Hepatocyte (in vitro differentiated cells): ENCODE data around the gene SLBP. TPM values are rescaled to one million over a fixed set of nuclear protein-coding genes. Genes with fewer than 3 reads are reported as not detected.

Experiments
- DNase-seq: peaks from one replicate; pipeline ENCODE4 v3.0.0-alpha.2; 2016; ENCODE audit warnings: low spot score
- H2AFZ ChIP-seq: fragments of 200-600 bp; sonication (generic); 2 replicates; pipeline ENCODE4 v1.6.0; 2016; ENCODE audit warnings: antibody characterized with exemption, mild to moderate bottlenecking
- H3K27ac ChIP-seq: fragments of 200-600 bp; sonication (generic); 2 replicates; pipeline ENCODE4 v1.5.1; 2016; ENCODE audit warnings: mild to moderate bottlenecking
- H3K27me3 ChIP-seq: fragments of 200-600 bp; sonication (generic); 2 replicates; pipeline ENCODE4 v1.6.1; 2016
- H3K36me3 ChIP-seq: fragments of 200-600 bp; sonication (generic); replicated peaks from 2 replicates; pipeline ENCODE4 v1.5.1; 2016; ENCODE audit warnings: low read depth; ENCODE audit not compliant: insufficient read depth
- H3K4me1 ChIP-seq: fragments of 200-600 bp; sonication (generic); 2 replicates; pipeline ENCODE4 v1.5.1; 2016; ENCODE audit warnings: mild to moderate bottlenecking, moderate library complexity; ENCODE audit not compliant: insufficient read depth
- H3K4me2 ChIP-seq: fragments of 200-600 bp; sonication (generic); 2 replicates; pipeline ENCODE4 v1.6.0; 2016
- H3K4me3 ChIP-seq: fragments of 200-600 bp; sonication (generic); 2 replicates; pipeline ENCODE4 v1.5.1; 2016; ENCODE audit warnings: mild to moderate bottlenecking
- H3K79me2 ChIP-seq: fragments of 200-600 bp; sonication (generic); 2 replicates; pipeline ENCODE4 v1.6.0; 2017; ENCODE audit warnings: mild to moderate bottlenecking
- H3K9me2 ChIP-seq: fragments of 200-600 bp; sonication (generic); replicated peaks from 2 replicates; pipeline ENCODE4 v1.6.0; 2017; ENCODE audit warnings: mild to moderate bottlenecking; ENCODE audit not compliant: insufficient read depth
- H3K9me3 ChIP-seq: fragments of 200-600 bp; sonication (generic); 2 replicates; pipeline ENCODE4 v1.5.1; 2016; ENCODE audit warnings: low read depth, mild to moderate bottlenecking
- H4K20me1 ChIP-seq: fragments of 200-600 bp; sonication (generic); 2 replicates; pipeline ENCODE4 v1.6.0; 2016; ENCODE audit warnings: mild to moderate bottlenecking; ENCODE audit not compliant: insufficient read depth, poor library complexity, severe bottlenecking
- EZH2 ChIP-seq: fragments of 200-600 bp; sonication (generic); IDR thresholded peaks from 2 replicates; pipeline ENCODE4 v1.6.1; 2016; ENCODE audit warnings: antibody characterized with exemption, mild to moderate bottlenecking, borderline replicate concordance
- EZH2phosphoT487 ChIP-seq: fragments of 200-600 bp; sonication (generic); IDR thresholded peaks from one replicate; pipeline ENCODE4 v1.6.1; 2018; ENCODE audit warnings: antibody characterized with exemption, mild to moderate bottlenecking, low read depth, moderate library complexity; ENCODE audit not compliant: unreplicated experiment, severe bottlenecking
- WGBS: methylation state at CpG from one replicate; pipeline ENCODE4 v1.1.6; 2016; ENCODE audit warnings: low lambda C conversion rate; ENCODE audit errors: missing lambda C conversion rate; 5-methylcytosine and 5-hydroxymethylcytosine counted together
- polyA plus RNA-seq: library from polyadenylated mRNA; unstranded; fragments of >200 nt; fragmentation: Nextera tagmentation; extraction: Ambion mirVana; gene quantifications from 2 replicates; pipeline ENCODE4 v1.2.1, GENCODE V29; 2016
- small RNA-seq: library from RNA; depleted of rRNA; stranded (forward); fragments of <200 nt; gene quantifications from one replicate; pipeline ENCODE3, GENCODE V24; 2014
- total RNA-seq: library from RNA; depleted of rRNA; stranded (reverse); fragments of >200 nt; gene quantifications from 2 replicates; pipeline ENCODE4 v1.2.3, GENCODE V29; 2014
- TF ChIP-seq, protein P1 (sequence below): fragments of 200-600 bp; sonication (generic); IDR thresholded peaks from 2 replicates; pipeline ENCODE4 v1.5.1; 2016; ENCODE audit warnings: antibody characterized with exemption, mild to moderate bottlenecking; ENCODE audit not compliant: poor library complexity

SLBP gene
- total and polyA plus RNA-seq, 2 experiments from 2014 or later, result 82.5 to 84.0 TPM

DNA sequence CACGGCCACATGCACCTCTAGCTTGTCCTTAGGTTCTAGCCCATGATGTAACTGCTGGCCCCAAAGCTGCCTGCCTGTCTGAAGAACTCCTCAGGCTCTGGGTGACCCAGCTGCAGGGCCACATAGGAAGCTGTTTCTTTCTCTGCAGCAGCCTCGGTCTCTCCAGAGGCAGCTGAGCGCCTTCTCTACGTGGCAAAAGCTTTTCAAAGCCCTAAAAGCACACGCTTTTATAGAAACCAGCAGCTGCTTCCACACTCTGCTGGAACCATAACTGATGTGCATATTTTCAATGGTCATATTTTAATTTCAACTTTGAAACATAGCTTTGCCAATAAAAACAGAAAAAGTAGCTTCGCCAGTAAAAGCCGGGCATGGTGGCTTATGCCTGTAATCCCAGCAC, 65.4 kb downstream of the SLBP start:
- no peaks in the 10 kb centered on the region for H3K9me3 ChIP-seq
- H3K36me3 ChIP-seq, result no peaks in the 10 kb centered on the region
- no peak overlapping the region for H3K4me3 ChIP-seq
- no peak overlapping the region for H3K4me2 ChIP-seq
- DNase-seq, result no peak
- peaks cover 9% of the 10 kb centered on the region for H3K4me1 ChIP-seq
- no peak for TF ChIP-seq EZH2
- no peak for TF ChIP-seq EZH2phosphoT487
- no peaks in the 10 kb centered on the region for H3K79me2 ChIP-seq
- no peak overlapping the region for H2AFZ ChIP-seq
- H3K27ac ChIP-seq, result no peak overlapping the region
- H3K9me2 ChIP-seq, result no peaks in the 10 kb centered on the region
- H4K20me1 ChIP-seq, result no peaks in the 10 kb centered on the region
- WGBS, result 83% methylated on average over 7 of the region's 7 CpGs
- no peaks in the 10 kb centered on the region for H3K27me3 ChIP-seq

DNA sequence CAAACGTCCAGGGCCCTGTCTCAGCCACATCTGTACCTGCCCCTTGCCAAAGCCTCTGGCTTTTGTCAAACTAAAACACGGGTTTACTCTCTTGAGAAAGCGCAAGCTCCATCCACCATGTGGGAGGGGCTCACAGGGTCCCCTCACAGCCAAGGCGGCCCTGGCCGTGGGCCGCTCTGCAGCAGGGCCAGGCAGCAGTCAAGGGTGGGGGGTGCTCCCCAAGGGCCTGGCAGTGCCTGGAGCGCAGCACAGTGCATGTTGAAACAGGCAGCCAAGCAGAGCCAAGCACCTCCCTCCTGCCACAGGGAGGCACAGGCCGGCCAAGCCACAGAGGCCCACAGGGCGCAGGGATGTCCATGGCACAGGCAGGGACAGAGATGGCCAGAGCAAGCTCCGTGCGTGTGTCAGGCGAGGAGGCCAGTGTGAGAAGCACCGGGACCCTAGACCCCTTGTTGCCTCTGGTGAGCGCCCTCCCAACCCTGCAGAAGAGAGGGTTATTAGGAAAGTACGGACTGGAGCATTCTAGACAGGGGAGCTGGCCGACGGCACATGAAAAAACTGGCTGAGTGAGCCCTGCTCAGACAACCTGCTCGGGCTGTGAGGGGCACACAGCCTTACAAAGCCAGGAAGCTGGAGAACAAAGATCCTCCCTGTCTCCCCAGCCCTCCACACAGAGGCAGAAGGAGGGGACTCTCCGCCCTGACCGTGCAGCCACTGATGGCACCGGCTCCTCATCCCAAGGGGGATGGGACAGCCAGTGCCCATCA, 67.0 kb downstream of the SLBP start:
- 44% methylated on average over 19 of the region's 21 CpGs for WGBS
- peaks cover 9% of the 10 kb centered on the region for H3K4me1 ChIP-seq
- H3K36me3 ChIP-seq, result no peaks in the 10 kb centered on the region
- H3K27me3 ChIP-seq, result no peaks in the 10 kb centered on the region
- no peaks in the 10 kb centered on the region for H3K9me3 ChIP-seq
- no peaks in the 10 kb centered on the region for H3K9me2 ChIP-seq
- peak; percentile 71 for DNase-seq
- H3K27ac ChIP-seq, result peak overlapping the region; percentile 48
- no peaks in the 10 kb centered on the region for H3K79me2 ChIP-seq
- no peaks in the 10 kb centered on the region for H4K20me1 ChIP-seq
- H3K4me3 ChIP-seq, result no peak overlapping the region
- H3K4me2 ChIP-seq, result peak overlapping the region; percentile 68
- TF ChIP-seq EZH2 (no peak), EZH2phosphoT487 (no peak)
- TF ChIP-seq, protein P1, sequence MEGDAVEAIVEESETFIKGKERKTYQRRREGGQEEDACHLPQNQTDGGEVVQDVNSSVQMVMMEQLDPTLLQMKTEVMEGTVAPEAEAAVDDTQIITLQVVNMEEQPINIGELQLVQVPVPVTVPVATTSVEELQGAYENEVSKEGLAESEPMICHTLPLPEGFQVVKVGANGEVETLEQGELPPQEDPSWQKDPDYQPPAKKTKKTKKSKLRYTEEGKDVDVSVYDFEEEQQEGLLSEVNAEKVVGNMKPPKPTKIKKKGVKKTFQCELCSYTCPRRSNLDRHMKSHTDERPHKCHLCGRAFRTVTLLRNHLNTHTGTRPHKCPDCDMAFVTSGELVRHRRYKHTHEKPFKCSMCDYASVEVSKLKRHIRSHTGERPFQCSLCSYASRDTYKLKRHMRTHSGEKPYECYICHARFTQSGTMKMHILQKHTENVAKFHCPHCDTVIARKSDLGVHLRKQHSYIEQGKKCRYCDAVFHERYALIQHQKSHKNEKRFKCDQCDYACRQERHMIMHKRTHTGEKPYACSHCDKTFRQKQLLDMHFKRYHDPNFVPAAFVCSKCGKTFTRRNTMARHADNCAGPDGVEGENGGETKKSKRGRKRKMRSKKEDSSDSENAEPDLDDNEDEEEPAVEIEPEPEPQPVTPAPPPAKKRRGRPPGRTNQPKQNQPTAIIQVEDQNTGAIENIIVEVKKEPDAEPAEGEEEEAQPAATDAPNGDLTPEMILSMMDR, result no peak
- peak overlapping the region; percentile 45 for H2AFZ ChIP-seq

DNA sequence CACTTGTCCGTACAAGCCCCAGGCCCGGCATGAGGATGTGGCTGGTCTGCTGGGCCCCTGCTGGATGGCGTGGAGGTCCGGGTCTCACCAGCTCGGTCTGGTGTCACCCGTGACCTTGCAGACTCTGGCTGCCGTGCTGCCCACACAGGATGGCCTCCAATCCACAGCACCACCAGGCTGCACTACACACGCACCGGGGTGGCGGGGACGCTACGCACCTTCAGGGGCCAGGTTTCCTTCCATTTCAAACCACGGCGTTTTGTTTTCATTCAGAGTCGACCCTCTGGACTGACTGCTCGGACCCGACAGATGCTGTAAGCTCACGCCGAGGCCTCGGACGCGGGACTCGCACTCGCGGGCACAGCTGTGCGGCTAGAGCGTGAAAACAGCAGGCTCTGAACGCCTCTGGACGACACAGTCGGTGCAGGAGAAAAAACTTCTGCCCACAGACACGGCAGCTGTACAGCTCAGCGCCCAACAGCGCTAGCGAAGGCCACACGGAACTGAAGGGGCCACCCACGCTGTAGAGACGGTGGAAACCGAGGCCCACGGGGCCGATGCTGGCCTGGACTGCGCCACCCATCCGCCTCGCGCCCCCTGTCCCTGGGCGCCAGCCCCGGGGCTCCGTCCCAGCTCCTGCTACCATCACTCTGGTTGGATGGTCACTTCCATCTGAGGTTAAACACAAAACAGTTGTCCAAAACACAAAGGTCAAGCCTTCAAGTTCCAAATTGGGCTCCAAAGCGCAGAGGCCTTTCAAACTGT, 68.0 kb downstream of the SLBP start:
- H3K27ac ChIP-seq, result peak overlapping the region; percentile 48
- H3K27me3 ChIP-seq, result no peaks in the 10 kb centered on the region
- no peak overlapping the region for H2AFZ ChIP-seq
- no peaks in the 10 kb centered on the region for H3K9me2 ChIP-seq
- H3K79me2 ChIP-seq, result no peaks in the 10 kb centered on the region
- WGBS, result 96% methylated on average over 48 of the region's 48 CpGs
- no peaks in the 10 kb centered on the region for H3K9me3 ChIP-seq
- no peak overlapping the region for H3K4me3 ChIP-seq
- no peaks in the 10 kb centered on the region for H3K36me3 ChIP-seq
- TF ChIP-seq EZH2 (no peak), EZH2phosphoT487 (no peak)
- TF ChIP-seq, protein P1, result no peak
- H4K20me1 ChIP-seq, result no peaks in the 10 kb centered on the region
- DNase-seq, result no peak
- H3K4me1 ChIP-seq, result peaks cover 10% of the 10 kb centered on the region
- peak overlapping the region; percentile 68 for H3K4me2 ChIP-seq

Small RNA genes within 50 kb of the gene (small RNA-seq; reads per million reads assigned to genes)
- gene RF00019, result not detected

Other genes with a start within 250 kb of the SLBP start
- gene FAM53A, start 28.0 kb downstream of the SLBP start, total RNA-seq, result 4.7 and 5.2 TPM in 2 replicates
- gene FAM53A, start 28.0 kb downstream of the SLBP start, polyA plus RNA-seq, result 6.8 and 10.8 TPM in 2 replicates
- 36.1 and 40.8 TPM in 2 replicates for gene TMEM129, start 9.0 kb upstream of the SLBP start, total RNA-seq
- gene TMEM129, start 9.0 kb upstream of the SLBP start, polyA plus RNA-seq, result 57.8 and 59.4 TPM in 2 replicates
- gene TACC3, start 9.2 kb upstream of the SLBP start, total RNA-seq, result 9.3 and 10.5 TPM in 2 replicates
- 14.8 and 16.7 TPM in 2 replicates for gene TACC3, start 9.2 kb upstream of the SLBP start, polyA plus RNA-seq
- 70.0 and 82.0 TPM in 2 replicates for gene FGFR3, start 81.0 kb upstream of the SLBP start, total RNA-seq
- gene FGFR3, start 81.0 kb upstream of the SLBP start, polyA plus RNA-seq, result 99.8 and 132 TPM in 2 replicates
- gene LETM1, start 143.8 kb upstream of the SLBP start, total RNA-seq, result 39.1 and 46.0 TPM in 2 replicates
- gene LETM1, start 143.8 kb upstream of the SLBP start, polyA plus RNA-seq, result 24.4 and 29.4 TPM in 2 replicates
- gene NSD2, start 159.1 kb upstream of the SLBP start, total RNA-seq, result 26.9 and 30.8 TPM in 2 replicates
- gene NSD2, start 159.1 kb upstream of the SLBP start, polyA plus RNA-seq, result 22.0 and 25.7 TPM in 2 replicates